Measurements from ENCODE around the gene SLC25A42. TPM values are rescaled to one million over a fixed set of nuclear protein-coding genes. Genes with fewer than 3 reads are reported as not detected.

The SLC25A42 gene
- total and polyA plus RNA-seq, 2 donors (not counting 3 experiments of a cell fraction or from before 2014, with no cell fraction given), result 6.2 to 6.3 TPM

DNA sequence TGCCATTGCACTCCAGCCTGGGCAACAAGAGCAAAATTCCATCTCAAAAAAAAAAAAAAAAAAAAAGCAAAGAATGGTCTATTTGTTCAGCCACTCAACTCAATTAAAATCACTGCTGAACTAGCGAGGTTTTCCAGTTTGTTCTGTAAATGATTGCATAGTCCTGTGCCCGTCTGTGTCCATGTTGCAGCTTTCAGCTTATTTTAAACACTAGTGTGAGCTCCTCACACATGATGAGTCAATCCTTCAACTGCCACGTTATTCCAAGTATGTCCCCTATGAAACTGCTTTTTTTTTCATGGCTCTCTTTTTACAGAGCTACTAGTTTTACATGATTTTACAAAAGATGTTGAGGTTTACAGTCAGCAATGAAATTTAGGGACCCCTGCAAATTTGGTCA is 42.7 kb upstream of the SLC25A42 start:
- Histone ChIP-seq H3K9ac (replicated peaks; ENCODE audit: extremely low read depth, insufficient read depth, low read length) (no peak overlapping the region), H3K27me3 (ENCODE audit: control insufficient read depth in 2 of 2, insufficient read depth in 2 of 2, low read length in 2 of 2) (no peaks in the 10 kb centered on the region), H3K9me1 (replicated peaks; ENCODE audit: control insufficient read depth, extremely low read depth, insufficient read depth, low read length) (no peaks in the 10 kb centered on the region), H3K4me2 (ENCODE audit: insufficient read depth, low read length) (no peak overlapping the region), H3K4me3 (replicated peaks in 1 of 3; ENCODE audit: insufficient read depth in 1 of 3, low read depth in 1 of 3, low read length in 3 of 3) (no peak overlapping the region), H3K4me1 (ENCODE audit: control insufficient read depth, extremely low read depth, insufficient read depth, low read length) (no peaks in the 10 kb centered on the region), H4K20me1 (replicated peaks; ENCODE audit: control insufficient read depth, extremely low read depth, insufficient read depth, low read length) (no peaks in the 10 kb centered on the region), H3K27ac (ENCODE audit: insufficient read depth, low read depth, low read length) (no peak overlapping the region), H3K36me3 (ENCODE audit: control insufficient read depth in 2 of 2, extremely low read depth in 1 of 2, insufficient read depth in 2 of 2, low read length in 2 of 2) (peaks cover 29 to 31% of the 10 kb centered on the region in 2 experiments), H2AFZ (ENCODE audit: low read depth, low read length) (no peak overlapping the region), H3K79me2 (ENCODE audit: control insufficient read depth, insufficient read depth, low read length) (peaks cover 54% of the 10 kb centered on the region), H3K9me3 (replicated peaks; ENCODE audit: control insufficient read depth, insufficient read depth, low read length) (no peaks in the 10 kb centered on the region)
- ChIA-PET CTCF (interaction anchor here (0.8 to 1.0 kb wide), 2 partner anchors 12 to 126 kb away, joined by 3 read pairs; partner anchors contain the start of gene CERS1), POLR2A (interaction anchor here (0.7 kb wide), 1 partner anchor 91 kb away, joined by 4 read pairs; no protein-coding TSS in a partner anchor)
- no peak for TF ChIP-seq POLR2A (IDR thresholded peaks at IDR 0.05; ENCODE audit: low read depth, low read length)
- TF ChIP-seq, protein P1, sequence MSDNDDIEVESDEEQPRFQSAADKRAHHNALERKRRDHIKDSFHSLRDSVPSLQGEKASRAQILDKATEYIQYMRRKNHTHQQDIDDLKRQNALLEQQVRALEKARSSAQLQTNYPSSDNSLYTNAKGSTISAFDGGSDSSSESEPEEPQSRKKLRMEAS (IDR thresholded peaks at IDR 0.05; ENCODE audit: insufficient read depth, insufficient read length), result no peak
- TF ChIP-seq, protein P2, sequence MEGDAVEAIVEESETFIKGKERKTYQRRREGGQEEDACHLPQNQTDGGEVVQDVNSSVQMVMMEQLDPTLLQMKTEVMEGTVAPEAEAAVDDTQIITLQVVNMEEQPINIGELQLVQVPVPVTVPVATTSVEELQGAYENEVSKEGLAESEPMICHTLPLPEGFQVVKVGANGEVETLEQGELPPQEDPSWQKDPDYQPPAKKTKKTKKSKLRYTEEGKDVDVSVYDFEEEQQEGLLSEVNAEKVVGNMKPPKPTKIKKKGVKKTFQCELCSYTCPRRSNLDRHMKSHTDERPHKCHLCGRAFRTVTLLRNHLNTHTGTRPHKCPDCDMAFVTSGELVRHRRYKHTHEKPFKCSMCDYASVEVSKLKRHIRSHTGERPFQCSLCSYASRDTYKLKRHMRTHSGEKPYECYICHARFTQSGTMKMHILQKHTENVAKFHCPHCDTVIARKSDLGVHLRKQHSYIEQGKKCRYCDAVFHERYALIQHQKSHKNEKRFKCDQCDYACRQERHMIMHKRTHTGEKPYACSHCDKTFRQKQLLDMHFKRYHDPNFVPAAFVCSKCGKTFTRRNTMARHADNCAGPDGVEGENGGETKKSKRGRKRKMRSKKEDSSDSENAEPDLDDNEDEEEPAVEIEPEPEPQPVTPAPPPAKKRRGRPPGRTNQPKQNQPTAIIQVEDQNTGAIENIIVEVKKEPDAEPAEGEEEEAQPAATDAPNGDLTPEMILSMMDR (IDR thresholded peaks at IDR 0.05; ENCODE audit: extremely low read depth in 1 of 2, insufficient read depth in 1 of 2, low read depth in 1 of 2, low read length in 2 of 2), result no peak
- TF ChIP-seq POLR2AphosphoS5 (IDR thresholded peaks at IDR 0.05; ENCODE audit: insufficient read depth, low read depth, low read length), result no peak
- TF ChIP-seq FOS (IDR thresholded peaks at IDR 0.05; ENCODE audit: borderline replicate concordance, insufficient read depth, low read length), result no peak
- no peak for TF ChIP-seq JUN (IDR thresholded peaks at IDR 0.05; ENCODE audit: borderline replicate concordance, insufficient read depth, insufficient read length, low read depth)
- TF ChIP-seq GATA2 (IDR thresholded peaks at IDR 0.05; ENCODE audit: insufficient read depth, insufficient read length, low read depth, low read length), result no peak
- TF ChIP-seq MYC (IDR thresholded peaks at IDR 0.05; ENCODE audit: low read depth, low read length), result no peak
- TF ChIP-seq EZH2 (IDR thresholded peaks at IDR 0.05; ENCODE audit: borderline replicate concordance, low read depth, low read length, severe bottlenecking), result no peak
- DNase-seq (ENCODE audit: low read depth, low spot score) (no peak), FAIRE-seq (peak; percentile 35)
- dilution Hi-C loops (cut with MboI; ENCODE audit: extremely low pct_ligation_motif_present, low sequenced_read_pairs), result no loop called here
- no TSS peak for BruUV-seq (replicated peaks)
- intact Hi-C loops (cut with micrococcal nuclease), result no loop called here
